Measurements from ENCODE around the gene STX19. TPM values are rescaled to one million over a fixed set of nuclear protein-coding genes. Genes with fewer than 3 reads are reported as not detected.

The STX19 gene
- total RNA-seq, 1 experiment from 2014 or later, result not detected

GRCh38 chr3:94063496-94064119 is 35.2 kb upstream of the STX19 start:
- no peaks in the 10 kb centered on the region; the same call in none of the 2 replicates for H3K4me1 ChIP-seq (ENCODE audit: insufficient read depth, low read length)
- no peak for DNase-seq
- no peak overlapping the region for H2BK120ac ChIP-seq (ENCODE audit: low read depth, low read length, poor library complexity, severe bottlenecking)
- H3K14ac ChIP-seq (ENCODE audit: insufficient read depth, low read length), result no peak overlapping the region
- H2BK12ac ChIP-seq (ENCODE audit: insufficient read length, low read depth, low read length), result no peak overlapping the region
- no peak overlapping the region for H4K5ac ChIP-seq (ENCODE audit: insufficient read length, low read depth, low read length)
- no peak overlapping the region for H2BK20ac ChIP-seq (ENCODE audit: low read depth, low read length, poor library complexity, severe bottlenecking)
- H3K27me3 ChIP-seq (ENCODE audit: insufficient read depth, low read length), result no peaks in the 10 kb centered on the region
- TF ChIP-seq CTCF (conservative IDR thresholded peaks at IDR 0.05), result no peak
- Mint-ChIP-seq H3K27ac (peak overlapping the region in 2 of 3 experiments; percentile 100; a peak in 5 of 7 replicates), H3K36me3 (ENCODE audit: insufficient read depth in 1 of 3, low read depth in 3 of 3) (peaks cover 8 to 15% (median 9%) of the 10 kb centered on the region in 3 experiments; a peak in 6 of 7 replicates), H3K4me1 (peaks cover 5 to 8% of the 10 kb centered on the region in 2 experiments), H3K27me3 (ENCODE audit: low read depth) (no peaks in the 10 kb centered on the region), H3K9me3 (peaks cover 0 to 2% of the 10 kb centered on the region in 2 experiments; a peak in 1 of 5 replicates), H3K4me3 (peak overlapping the region; percentile 96 to 98)
- H3K9ac ChIP-seq (ENCODE audit: extremely low read depth, insufficient read length, low read length), result peak overlapping the region; percentile 89
- H2BK15ac ChIP-seq (ENCODE audit: low read depth, low read length), result no peak overlapping the region
- H3K27ac ChIP-seq (ENCODE audit: insufficient read length, low read depth, low read length), result peak overlapping the region; percentile 72
- H3K79me1 ChIP-seq (ENCODE audit: insufficient read depth, low read depth, low read length, poor library complexity, severe bottlenecking), result peaks cover 4% of the 10 kb centered on the region
- H4K8ac ChIP-seq (replicated peaks; ENCODE audit: insufficient read length, low read depth, low read length), result no peak overlapping the region
- H3K56ac ChIP-seq (ENCODE audit: insufficient read length, low read depth, low read length), result no peak overlapping the region
- no peak overlapping the region for H4K91ac ChIP-seq (ENCODE audit: insufficient read length, low read depth, low read length)
- H3K4ac ChIP-seq (ENCODE audit: low read depth, low read length), result no peak overlapping the region
- peak overlapping the region; percentile 73 for H3K4me2 ChIP-seq (ENCODE audit: insufficient read depth, insufficient read length, low read length)
- H2AK5ac ChIP-seq (ENCODE audit: insufficient read length, low read length), result no peak overlapping the region
- H3K79me2 ChIP-seq (ENCODE audit: insufficient read depth, low read length), result no peaks in the 10 kb centered on the region; the same call in 1 of the 2 replicates
- no peaks in the 10 kb centered on the region for H4K20me1 ChIP-seq (ENCODE audit: control insufficient read depth, insufficient read depth, insufficient read length)
- no peaks in the 10 kb centered on the region for H3K9me3 ChIP-seq (ENCODE audit: control insufficient read depth, low read depth, low read length)
- no peak overlapping the region for H2BK5ac ChIP-seq (ENCODE audit: insufficient read length, low read length)
- no peak overlapping the region for H3T11ph ChIP-seq (ENCODE audit: low read length)
- H3K18ac ChIP-seq (ENCODE audit: insufficient read length, low read depth, low read length), result no peak overlapping the region
- H3K23ac ChIP-seq (ENCODE audit: insufficient read length, low read depth, low read length), result no peak overlapping the region
- no CpG with 5 or more reads among the region's 17 CpGs for WGBS (ENCODE audit: extremely low coverage, insufficient read length, low lambda C conversion rate)
- no peak overlapping the region for H2AFZ ChIP-seq (ENCODE audit: low read length)
- peaks cover 8% of the 10 kb centered on the region for H3K23me2 ChIP-seq (ENCODE audit: insufficient read length, low read depth, low read length, poor library complexity, severe bottlenecking)
